HFF-Myc (cell line): ENCODE data around the gene CFAP141.

Experiments used
- DNase-seq: peaks from one replicate; pipeline ENCODE4 v3.0.0-alpha.2; 2011; ENCODE audit warnings: low read depth; ENCODE audit errors: extremely low read depth
- H3K4me3 ChIP-seq: replicated peaks from 2 replicates; pipeline ENCODE4 v1.5.1; 2011; ENCODE audit warnings: low read depth, mild to moderate bottlenecking, control low read depth, low read length
- CTCF ChIP-seq: IDR thresholded peaks from 2 replicates; pipeline ENCODE4 v1.5.1; 2012; ENCODE audit warnings: mild to moderate bottlenecking, low read depth, low read length, control low read depth; ENCODE audit errors: missing control alignments

The CFAP141 gene

GRCh38 chr1:154158307-154159125, 47.6 kb downstream of the CFAP141 start:
- no peak for DNase-seq
- H3K4me3 ChIP-seq: no peak overlapping the region
- TF ChIP-seq CTCF: no peak

GRCh38 chr1:154157520-154158306, 48.4 kb downstream of the CFAP141 start:
- no peak for DNase-seq
- no peak for TF ChIP-seq CTCF
- H3K4me3 ChIP-seq: no peak overlapping the region

- no peak for DNase-seq
- H3K4me3 ChIP-seq: no peak overlapping the region
- no peak for TF ChIP-seq CTCF
Measured at GRCh38 chr1:154155251-154155650, 50.9 kb downstream of the CFAP141 start.

- DNase-seq: no peak
- no peak within 1 kb of the TSS for H3K4me3 ChIP-seq
- TF ChIP-seq CTCF: no peak
Measured at GRCh38 chr1:154154534-154155191, 51.5 kb downstream of the CFAP141 start, which contains the start of gene NUP210L. Gene NUP210L (minus strand): TSS chr1:154155073.

GRCh38 chr1:154154053-154154452, 52.1 kb downstream of the CFAP141 start:
- DNase-seq: no peak
- no peak overlapping the region for H3K4me3 ChIP-seq
- no peak for TF ChIP-seq CTCF

GRCh38 chr1:154151311-154151710, 54.8 kb downstream of the CFAP141 start:
- H3K4me3 ChIP-seq: no peak overlapping the region
- TF ChIP-seq CTCF: no peak
- no peak for DNase-seq
